ENCODE data around the gene NAT16. TPM values are rescaled to one million over a fixed set of nuclear protein-coding genes. Genes with fewer than 3 reads are reported as not detected.

NAT16 gene
- total RNA-seq, 4 donors from 2014 or later = 0.29 to 1.4 TPM; not detected in 2

GRCh38 chr7:101216001-101216859 is 36.1 kb upstream of the NAT16 start:
- Histone ChIP-seq H3K27me3 (no peaks in the 10 kb centered on the region), H3K4me3 (replicated peaks in 1 of 3) (peak overlapping the region; percentile 80 to 86 (median 86)), H3K27ac (no peak overlapping the region), H3K4me1 (peaks cover 19 to 30% of the 10 kb centered on the region in 2 donors), H3K9me3 (no peaks in the 10 kb centered on the region), H3K36me3 (peaks cover 16 to 19% of the 10 kb centered on the region in 2 donors)
- intact Hi-C loops (cut with DNase I) = no loop called here
- peak; percentile 17 to 33 for DNase-seq
- TF ChIP-seq CTCF (IDR thresholded peaks at IDR 0.05) (no peak), POLR2A (IDR thresholded peaks at IDR 0.05) (no peak)
- 55 to 68% methylated on average over 21 to 27 of the region's 31 CpGs for WGBS, 2 donors

- TF ChIP-seq POLR2A (IDR thresholded peaks at IDR 0.05) (no peak), CTCF (IDR thresholded peaks at IDR 0.05) (no peak)
- intact Hi-C loops (cut with DNase I) = no loop called here
Measured at GRCh38 chr7:101212014-101212413, 31.9 kb upstream of the NAT16 start.

GRCh38 chr7:101211501-101211900 is 31.4 kb upstream of the NAT16 start:
- no peak overlapping the region for H3K27ac ChIP-seq
- H3K4me1 ChIP-seq = peaks cover 5 to 7% of the 10 kb centered on the region in 2 donors
- TF ChIP-seq POLR2A (IDR thresholded peaks at IDR 0.05) = no peak
- TF ChIP-seq CTCF (IDR thresholded peaks at IDR 0.05) = no peak
- DNase-seq = no peak
- peaks cover 35% of the 10 kb centered on the region in 2 donors for H3K36me3 ChIP-seq
- no peaks in the 10 kb centered on the region for H3K9me3 ChIP-seq
- H3K4me3 ChIP-seq (replicated peaks in 1 of 3) = no peak overlapping the region
- no peaks in the 10 kb centered on the region for H3K27me3 ChIP-seq
- intact Hi-C loops (cut with DNase I) = no loop called here
- 98 to 100% methylated on average over 10 to 17 of the region's 24 CpGs for WGBS, 2 donors

More at GRCh38 chr7:101212014-101212413, 31.9 kb upstream of the NAT16 start:
- Histone ChIP-seq H3K36me3 (peaks cover 35% of the 10 kb centered on the region in 2 donors), H3K27me3 (no peaks in the 10 kb centered on the region), H3K4me1 (peaks cover 10 to 12% of the 10 kb centered on the region in 2 donors), H3K9me3 (no peaks in the 10 kb centered on the region), H3K4me3 (replicated peaks in 1 of 3) (no peak overlapping the region), H3K27ac (no peak overlapping the region)
- 89 to 92% methylated on average over 8 of the region's 8 CpGs for WGBS, 2 donors
- no peak for DNase-seq

- intact Hi-C loops (cut with DNase I) = no loop called here
- Histone ChIP-seq H3K36me3 (peaks cover 31 to 35% of the 10 kb centered on the region in 2 donors), H3K27me3 (no peaks in the 10 kb centered on the region), H3K9me3 (no peaks in the 10 kb centered on the region), H3K4me3 (replicated peaks in 1 of 3) (no peak overlapping the region), H3K4me1 (no peaks in the 10 kb centered on the region), H3K27ac (no peak overlapping the region)
- TF ChIP-seq CTCF (IDR thresholded peaks at IDR 0.05) (no peak), POLR2A (IDR thresholded peaks at IDR 0.05) (no peak)
- 89 to 95% methylated on average over 11 to 16 of the region's 19 CpGs for WGBS, 2 donors
- DNase-seq = no peak
Measured at GRCh38 chr7:101210143-101210542, 30.1 kb upstream of the NAT16 start.

- DNase-seq = no peak
- Histone ChIP-seq H3K9me3 (no peaks in the 10 kb centered on the region), H3K4me1 (no peaks in the 10 kb centered on the region), H3K4me3 (replicated peaks in 1 of 3) (no peak overlapping the region), H3K27ac (no peak overlapping the region), H3K36me3 (peaks cover 27 to 35% of the 10 kb centered on the region in 2 donors), H3K27me3 (no peaks in the 10 kb centered on the region)
- TF ChIP-seq CTCF (IDR thresholded peaks at IDR 0.05) (no peak), POLR2A (IDR thresholded peaks at IDR 0.05) (no peak)
- intact Hi-C loops (cut with DNase I) = no loop called here
- 96% methylated on average over 14 of the region's 14 CpGs for WGBS, 2 donors
Measured at GRCh38 chr7:101208794-101209193, 28.7 kb upstream of the NAT16 start.
